Trophoblast cell (in vitro differentiated cells and primary cell): ENCODE data around the gene GSG1L.

Experiments used
- DNase-seq, 2 donors: peaks; one replicate each; pipeline ENCODE4 v3.0.0-alpha.2; 2016
- H2AFZ ChIP-seq: 2 replicates; pipeline ENCODE4 v1.6.1; 2013; ENCODE audit warnings: low read length, moderate library complexity, mild to moderate bottlenecking; ENCODE audit not compliant: insufficient read depth, poor library complexity
- H2AK5ac ChIP-seq: 2 replicates; pipeline ENCODE4 v1.6.1; 2013; ENCODE audit warnings: mild to moderate bottlenecking, low read length
- H2BK120ac ChIP-seq: 2 replicates; pipeline ENCODE4 v1.6.1; 2013; ENCODE audit warnings: low read length, mild to moderate bottlenecking, moderate library complexity; ENCODE audit not compliant: insufficient read depth, poor library complexity
- H2BK12ac ChIP-seq: 2 replicates; pipeline ENCODE4 v1.6.1; 2013; ENCODE audit warnings: mild to moderate bottlenecking, low read length, moderate library complexity
- H2BK5ac ChIP-seq: 2 replicates; pipeline ENCODE4 v1.6.1; 2013; ENCODE audit warnings: low read length, low read depth, moderate library complexity, mild to moderate bottlenecking; ENCODE audit not compliant: poor library complexity
- H3K14ac ChIP-seq: 2 replicates; pipeline ENCODE4 v1.6.1; 2013; ENCODE audit warnings: mild to moderate bottlenecking, low read length
- H3K18ac ChIP-seq: 2 replicates; pipeline ENCODE4 v1.6.1; 2013; ENCODE audit warnings: mild to moderate bottlenecking, low read length
- H3K23ac ChIP-seq: 2 replicates; pipeline ENCODE4 v1.6.1; 2013; ENCODE audit warnings: low read length
- H3K27ac ChIP-seq: 2 replicates; pipeline ENCODE4 v1.5.1; 2013; ENCODE audit warnings: low read depth, mild to moderate bottlenecking, inconsistent platforms, low read length, moderate library complexity
- H3K27me3 ChIP-seq: 2 replicates; pipeline ENCODE4 v1.6.1; 2013; ENCODE audit warnings: inconsistent platforms, mild to moderate bottlenecking, low read length, moderate library complexity; ENCODE audit not compliant: insufficient read depth
- H3K36me3 ChIP-seq, 2 experiments: 1 replicate in 1 of 2; 2 replicates in 1 of 2; pipeline ENCODE4 v1.6.1; 2013; ENCODE audit warnings: low read length in 2 of 2, mild to moderate bottlenecking in 2 of 2, moderate library complexity in 1 of 2; ENCODE audit not compliant: insufficient read depth in 2 of 2, control insufficient read depth in 1 of 2
- H3K4ac ChIP-seq: 2 replicates; pipeline ENCODE4 v1.6.1; 2013; ENCODE audit warnings: low read depth, mild to moderate bottlenecking, low read length, moderate library complexity
- H3K4me1 ChIP-seq, 2 experiments: 1 replicate in 1 of 2; 2 replicates in 1 of 2; pipeline ENCODE4 v1.6.1; 2013; ENCODE audit warnings: low read length in 2 of 2, mild to moderate bottlenecking in 2 of 2, moderate library complexity in 1 of 2; ENCODE audit not compliant: insufficient read depth in 2 of 2, control insufficient read depth in 1 of 2
- H3K4me2 ChIP-seq: 2 replicates; pipeline ENCODE4 v1.6.1; 2013; ENCODE audit warnings: inconsistent platforms, mild to moderate bottlenecking, low read length, moderate library complexity
- H3K4me3 ChIP-seq: 2 replicates; pipeline ENCODE4 v1.5.1; 2013; ENCODE audit warnings: mild to moderate bottlenecking, low read depth, low read length, inconsistent platforms
- H3K79me1 ChIP-seq: one replicate; pipeline ENCODE4 v1.6.1; 2013; ENCODE audit warnings: low read length
- H3K79me2 ChIP-seq: 2 replicates; pipeline ENCODE4 v1.6.1; 2013; ENCODE audit warnings: low read length, mild to moderate bottlenecking; ENCODE audit not compliant: control insufficient read depth, insufficient read depth, poor library complexity
- H3K9ac ChIP-seq: 2 replicates; pipeline ENCODE4 v1.6.1; 2013; ENCODE audit warnings: mild to moderate bottlenecking, low read length
- H3K9me3 ChIP-seq: 2 replicates; pipeline ENCODE4 v1.6.1; 2013; ENCODE audit warnings: low read depth, mild to moderate bottlenecking, control low read depth, inconsistent platforms, low read length; ENCODE audit not compliant: insufficient read depth
- H4K12ac ChIP-seq: 2 replicates; pipeline ENCODE4 v1.6.1; 2013; ENCODE audit warnings: low read depth, mild to moderate bottlenecking, low read length, moderate library complexity
- H4K8ac ChIP-seq: 2 replicates; pipeline ENCODE4 v1.6.1; 2013; ENCODE audit warnings: low read depth, mild to moderate bottlenecking, low read length, moderate library complexity
- H4K91ac ChIP-seq: one replicate; pipeline ENCODE4 v1.6.1; 2013; ENCODE audit warnings: low read depth, mild to moderate bottlenecking, low read length, moderate library complexity
- WGBS: extraction: QIAGEN DNeasy Blood & Tissue Kit; methylation state at CpG from one replicate; pipeline ENCODE4 v1.1.7; 2013; ENCODE audit warnings: missing lambda C conversion rate; ENCODE audit not compliant: insufficient read length, insufficient coverage; ENCODE audit errors: extremely low coverage; 5-methylcytosine and 5-hydroxymethylcytosine counted together

GSG1L gene

DNA sequence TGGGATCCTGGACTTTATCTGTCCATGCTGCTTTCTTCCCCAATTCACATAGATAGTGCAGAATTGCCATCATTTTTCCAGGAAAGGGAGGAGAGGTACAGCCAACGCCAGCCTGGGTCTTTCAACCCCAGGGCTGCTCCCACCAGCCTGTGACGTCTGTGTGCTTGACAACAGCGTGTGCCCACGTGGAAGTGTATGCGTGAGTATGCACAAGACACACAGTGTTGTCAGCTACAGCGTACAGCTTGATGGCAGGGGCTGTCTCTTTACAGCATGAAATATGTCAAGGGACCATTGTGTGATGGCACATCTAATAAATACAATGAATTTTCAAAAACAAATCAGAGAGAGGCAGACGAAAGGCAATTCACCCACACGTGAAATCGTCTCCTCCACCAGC, 62.3 kb downstream of the GSG1L start:
- H3K27ac ChIP-seq: no peak overlapping the region
- no peak overlapping the region for H2BK120ac ChIP-seq
- no peak overlapping the region for H2AK5ac ChIP-seq
- no peak overlapping the region for H2AFZ ChIP-seq
- H4K91ac ChIP-seq: no peak overlapping the region
- H2BK5ac ChIP-seq: no peak overlapping the region
- H3K9ac ChIP-seq: no peak overlapping the region
- H3K36me3 ChIP-seq: no peaks in the 10 kb centered on the region
- H3K14ac ChIP-seq: no peak overlapping the region
- H4K12ac ChIP-seq: no peak overlapping the region
- WGBS: no CpG with 5 or more reads among the region's 9 CpGs
- H2BK12ac ChIP-seq: no peak overlapping the region
- no peak for DNase-seq
- no peak overlapping the region for H3K18ac ChIP-seq
- H3K79me2 ChIP-seq: no peaks in the 10 kb centered on the region
- H3K9me3 ChIP-seq: peaks cover 7% of the 10 kb centered on the region
- H3K4me2 ChIP-seq: no peak overlapping the region
- no peaks in the 10 kb centered on the region for H3K27me3 ChIP-seq
- no peak overlapping the region for H3K23ac ChIP-seq
- no peak overlapping the region for H4K8ac ChIP-seq
- no peak overlapping the region for H3K4me3 ChIP-seq
- no peaks in the 10 kb centered on the region for H3K4me1 ChIP-seq
- no peaks in the 10 kb centered on the region for H3K79me1 ChIP-seq
- no peak overlapping the region for H3K4ac ChIP-seq

DNA sequence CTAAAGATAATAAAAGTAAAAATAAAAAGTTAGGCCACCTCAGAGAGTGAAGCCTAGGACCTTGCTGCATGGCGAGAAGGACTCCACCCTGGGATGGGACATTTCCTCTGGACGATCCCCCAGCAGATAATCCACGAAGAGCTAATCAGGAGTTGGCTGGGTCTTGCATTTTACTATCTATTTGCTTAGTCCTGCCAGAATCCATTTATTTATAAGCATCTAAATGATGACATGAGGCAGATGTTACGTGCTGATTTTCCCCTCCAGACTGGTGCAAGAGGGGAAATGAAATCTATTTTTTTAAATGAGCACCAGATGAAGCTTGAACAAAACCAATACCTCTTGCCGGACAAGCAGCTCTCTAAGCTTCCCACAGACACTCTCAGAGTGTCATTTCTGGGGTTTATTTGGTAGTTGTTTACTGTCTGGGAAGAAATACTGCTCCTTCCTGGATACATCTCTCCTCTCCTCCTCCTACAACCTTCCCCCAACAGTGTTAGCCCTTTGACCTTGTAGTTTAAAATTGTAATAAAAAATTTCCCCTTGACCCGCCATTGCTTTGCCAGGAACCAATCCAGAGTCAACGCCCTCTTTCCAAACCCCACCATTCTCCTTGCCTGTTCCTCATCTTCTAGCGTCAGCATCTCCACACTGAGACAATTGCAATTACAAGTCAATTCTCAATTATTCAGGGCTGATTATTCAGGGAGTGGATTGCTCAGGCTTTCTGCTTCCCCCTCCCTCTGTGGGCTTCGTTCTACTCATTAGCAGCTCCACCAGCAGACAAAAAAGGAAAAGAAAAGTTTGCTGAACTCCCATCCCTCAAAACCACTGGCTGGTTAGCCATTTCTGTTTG, 63.0 kb downstream of the GSG1L start:
- no peaks in the 10 kb centered on the region for H3K4me1 ChIP-seq
- H3K27ac ChIP-seq: no peak overlapping the region
- H2BK12ac ChIP-seq: no peak overlapping the region
- no peak overlapping the region for H2BK120ac ChIP-seq
- no peak overlapping the region for H4K91ac ChIP-seq
- no peak overlapping the region for H2AFZ ChIP-seq
- no peak overlapping the region for H2BK5ac ChIP-seq
- no peak overlapping the region for H3K14ac ChIP-seq
- WGBS: no CpG with 5 or more reads among the region's 9 CpGs
- H3K4me2 ChIP-seq: no peak overlapping the region
- H2AK5ac ChIP-seq: no peak overlapping the region
- H3K79me1 ChIP-seq: no peaks in the 10 kb centered on the region
- DNase-seq: no peak
- no peaks in the 10 kb centered on the region for H3K79me2 ChIP-seq
- no peaks in the 10 kb centered on the region for H3K36me3 ChIP-seq
- H3K18ac ChIP-seq: no peak overlapping the region
- H3K23ac ChIP-seq: no peak overlapping the region
- H3K4me3 ChIP-seq: no peak overlapping the region
- H4K12ac ChIP-seq: no peak overlapping the region
- H3K9ac ChIP-seq: no peak overlapping the region
- H3K27me3 ChIP-seq: no peaks in the 10 kb centered on the region
- no peak overlapping the region for H3K4ac ChIP-seq
- peaks cover 7% of the 10 kb centered on the region for H3K9me3 ChIP-seq
- no peak overlapping the region for H4K8ac ChIP-seq

DNA sequence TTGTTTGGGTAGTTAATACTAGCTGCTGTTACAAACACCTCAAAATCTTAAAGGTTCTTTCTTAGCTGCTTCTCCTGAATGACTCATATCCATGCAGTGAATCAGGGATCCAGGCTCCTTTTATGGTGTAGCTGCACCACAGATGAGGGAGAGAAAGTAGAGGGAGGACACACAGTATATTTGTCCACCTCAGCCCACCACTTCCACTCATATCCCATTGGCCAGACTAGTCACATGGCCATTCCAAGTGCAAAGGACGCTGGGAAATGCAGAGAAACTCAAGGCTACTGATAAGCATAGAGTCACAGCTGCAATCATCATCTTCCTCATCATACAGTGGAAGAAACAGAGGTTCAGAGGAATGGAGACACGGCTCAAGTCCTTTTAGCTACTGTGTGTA, 63.8 kb downstream of the GSG1L start:
- Histone ChIP-seq H3K27me3 (no peaks in the 10 kb centered on the region), H2BK12ac (no peak overlapping the region), H2BK5ac (no peak overlapping the region), H3K14ac (no peak overlapping the region), H2BK120ac (no peak overlapping the region), H4K91ac (no peak overlapping the region), H3K23ac (no peak overlapping the region), H3K18ac (no peak overlapping the region), H3K4me1 (no peaks in the 10 kb centered on the region), H3K4me2 (no peak overlapping the region), H2AK5ac (no peak overlapping the region), H3K79me1 (no peaks in the 10 kb centered on the region), H4K8ac (no peak overlapping the region), H3K79me2 (no peaks in the 10 kb centered on the region), H3K36me3 (no peaks in the 10 kb centered on the region), H3K9ac (no peak overlapping the region), H3K4ac (no peak overlapping the region), H3K27ac (no peak overlapping the region), H3K4me3 (no peak overlapping the region), H2AFZ (no peak overlapping the region), H4K12ac (no peak overlapping the region), H3K9me3 (peaks cover 7% of the 10 kb centered on the region)
- WGBS: no CpG with 5 or more reads among the region's 2 CpGs
- DNase-seq: no peak

DNA sequence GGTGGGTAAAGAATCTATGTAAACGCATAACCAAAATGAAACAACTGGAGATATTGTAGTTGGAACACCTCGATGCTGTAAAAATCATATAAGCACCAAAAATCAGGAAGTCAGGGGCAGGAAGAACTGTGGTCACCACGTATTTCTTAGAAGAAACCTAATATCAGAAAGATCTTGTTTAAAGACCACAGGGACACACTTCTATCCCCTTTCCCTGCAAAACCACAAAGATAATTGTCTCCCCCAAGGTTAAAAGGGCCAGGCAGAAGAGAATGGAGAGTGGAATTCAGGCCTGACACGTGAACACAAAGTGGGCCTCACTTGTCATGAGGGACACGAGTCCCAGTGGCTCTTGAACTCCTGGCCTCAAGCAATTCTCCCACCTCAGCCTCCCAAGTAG, 68.1 kb downstream of the GSG1L start:
- Histone ChIP-seq H3K9ac (no peak overlapping the region), H3K4me1 (no peaks in the 10 kb centered on the region), H3K18ac (no peak overlapping the region), H4K91ac (no peak overlapping the region), H3K4me2 (no peak overlapping the region), H3K4ac (no peak overlapping the region), H3K23ac (no peak overlapping the region), H2AK5ac (no peak overlapping the region), H3K79me2 (no peaks in the 10 kb centered on the region), H2BK12ac (no peak overlapping the region), H3K14ac (no peak overlapping the region), H3K9me3 (peaks cover 2% of the 10 kb centered on the region), H4K12ac (no peak overlapping the region), H4K8ac (no peak overlapping the region), H3K79me1 (no peaks in the 10 kb centered on the region), H2BK120ac (no peak overlapping the region), H2BK5ac (no peak overlapping the region), H3K27ac (no peak overlapping the region), H2AFZ (no peak overlapping the region), H3K4me3 (no peak overlapping the region), H3K36me3 (no peaks in the 10 kb centered on the region), H3K27me3 (no peaks in the 10 kb centered on the region)
- no CpG with 5 or more reads among the region's 5 CpGs for WGBS
- DNase-seq: no peak
